OCI-LY7 (cell line): ENCODE data around the gene TMEM250. TPM values are rescaled to one million over a fixed set of nuclear protein-coding genes. Genes with fewer than 3 reads are reported as not detected.

Experiments used
- BruUV-seq: library from RNA; stranded (reverse); fragments of 400-500 nt; replicated peaks from 2 replicates; lab custom pipeline; 2021; lab: Mats Ljungman, UMichigan
- CTCF ChIA-PET: fragments of 300-600 bp; sonication (Branson Sonifier 250); formaldehyde crosslinking; loops from one replicate; lab custom pipeline; 2022; ENCODE audit warnings: antibody characterized with exemption; ENCODE audit not compliant: unreplicated experiment; lab: Charles Lee
- POLR2A ChIA-PET: fragments of 300-600 bp; sonication (Branson Sonifier 250); formaldehyde crosslinking; loops from one replicate; lab custom pipeline; 2022; ENCODE audit warnings: antibody characterized with exemption; lab: Charles Lee
- DNase-seq: peaks from one replicate; pipeline ENCODE4 v3.0.0-alpha.2; 2015; ENCODE audit warnings: low spot score
- H2AFZ ChIP-seq: fragments of 200-600 bp; sonication (generic), shearing (Covaris generic); 2 replicates; pipeline ENCODE4 v1.6.1; 2014; ENCODE audit warnings: mild to moderate bottlenecking, antibody characterized with exemption, low read length, moderate library complexity
- H3K27ac ChIP-seq: fragments of 200-600 bp; sonication (generic); 2 replicates; pipeline ENCODE4 v1.5.1; 2014; ENCODE audit warnings: mixed run types, low read depth, mild to moderate bottlenecking, moderate library complexity, low read length, inconsistent platforms; ENCODE audit not compliant: poor library complexity, severe bottlenecking
- H3K36me3 ChIP-seq: fragments of 200-600 bp; sonication (generic); 2 replicates; pipeline ENCODE4 v1.6.1; 2014; ENCODE audit warnings: mild to moderate bottlenecking, antibody characterized with exemption, low read length, moderate library complexity, mixed read lengths; ENCODE audit not compliant: insufficient read depth
- H3K4me1 ChIP-seq: fragments of 200-600 bp; sonication (generic); 2 replicates; pipeline ENCODE4 v1.5.1; 2014; ENCODE audit warnings: mild to moderate bottlenecking, low read length; ENCODE audit not compliant: insufficient read depth, poor library complexity, severe bottlenecking
- H3K4me2 ChIP-seq: fragments of 200-600 bp; sonication (generic); 2 replicates; pipeline ENCODE4 v1.6.1; 2014; ENCODE audit warnings: mild to moderate bottlenecking, low read length
- H3K4me3 ChIP-seq: fragments of 200-600 bp; sonication (generic); 2 replicates; pipeline ENCODE4 v1.5.1; 2014; ENCODE audit warnings: mild to moderate bottlenecking, low read depth, low read length; ENCODE audit not compliant: poor library complexity, severe bottlenecking
- H3K79me2 ChIP-seq: fragments of 200-600 bp; sonication (generic); 2 replicates; pipeline ENCODE4 v1.6.1; 2016; ENCODE audit warnings: low read depth, mild to moderate bottlenecking, low read length, moderate library complexity, mixed read lengths; ENCODE audit not compliant: insufficient read depth
- H3K9me2 ChIP-seq: fragments of 200-600 bp; sonication (generic); 2 replicates; pipeline ENCODE4 v1.6.1; 2016; ENCODE audit warnings: mild to moderate bottlenecking, low read length, mixed read lengths; ENCODE audit not compliant: insufficient read depth
- H3K9me3 ChIP-seq: fragments of 200-600 bp; sonication (generic); 2 replicates; pipeline ENCODE4 v1.6.1; 2014; ENCODE audit warnings: mild to moderate bottlenecking, mixed run types, low read length, mixed read lengths
- H4K20me1 ChIP-seq: fragments of 200-600 bp; sonication (generic); 2 replicates; pipeline ENCODE4 v1.6.1; 2014; ENCODE audit warnings: mild to moderate bottlenecking, antibody characterized with exemption, low read length, moderate library complexity, mixed read lengths; ENCODE audit not compliant: insufficient read depth
- EZH2phosphoT487 ChIP-seq: fragments of 200-600 bp; sonication (generic); IDR thresholded peaks from 2 replicates; pipeline ENCODE4 v1.6.1; 2018; ENCODE audit warnings: low read depth, borderline replicate concordance, mild to moderate bottlenecking, mixed run types, antibody characterized with exemption, low read length, moderate library complexity, mixed read lengths
- intact Hi-C: fragments of 100-400 bp; cut with micrococcal nuclease; formaldehyde crosslinking; loops from one replicate; pipeline ENCODE4 v1.10.0; 2022; ENCODE audit not compliant: unreplicated experiment
- total RNA-seq, 2 experiments: library from RNA; depleted of rRNA in 1 of 2; stranded (reverse); fragments of >200 nt in 1 of 2; shearing (Covaris generic) in 1 of 2; gene quantifications; 2 replicates each; pipeline ENCODE4 v1.2.3, GENCODE V29; 2014 to 2022
- TF ChIP-seq, protein P1 (sequence below): fragments of 200-600 bp; sonication (generic); conservative IDR thresholded peaks from 2 replicates; pipeline ENCODE4 v1.5.1; 2014; ENCODE audit warnings: mild to moderate bottlenecking, antibody characterized with exemption, low read length, moderate library complexity, mixed read lengths

TMEM250 gene
- total RNA-seq, 2 experiments from 2014 or later, result 51.0 to 53.8 TPM

DNA sequence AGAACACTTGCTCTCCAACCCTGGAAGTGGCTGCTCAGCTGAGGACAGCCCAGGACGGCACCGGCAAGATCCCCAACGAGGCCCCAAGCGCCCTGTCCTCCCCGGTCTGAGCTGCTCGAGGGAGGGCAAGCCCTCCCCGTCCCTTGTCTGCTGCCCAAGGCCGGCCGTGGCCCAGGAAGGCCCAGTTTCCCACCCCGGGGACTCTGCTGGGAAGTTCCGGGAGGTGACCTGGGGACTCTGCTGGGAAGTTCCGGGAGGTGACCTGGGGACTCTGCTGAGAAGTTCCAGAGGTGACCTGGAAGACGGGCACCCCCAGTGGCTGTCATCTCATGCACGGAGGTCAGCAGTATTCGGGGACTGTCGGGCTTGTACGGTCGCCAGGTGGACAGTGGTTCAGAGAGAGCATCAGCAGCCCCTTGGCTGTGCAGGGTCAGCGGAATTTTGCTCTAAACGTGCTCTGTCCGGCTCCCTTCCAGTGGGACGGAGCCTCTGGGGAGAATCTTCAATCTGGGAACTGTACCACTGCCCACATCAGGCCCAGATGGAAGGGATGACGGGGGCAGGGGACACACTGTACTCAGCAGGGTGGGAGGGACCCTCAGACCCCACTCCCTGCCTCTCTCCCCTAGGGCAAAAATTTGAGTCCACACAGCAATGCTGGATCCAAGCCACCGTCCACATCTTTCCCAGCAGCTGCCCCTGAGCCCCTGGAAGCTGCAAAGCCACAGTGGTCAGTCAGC, 30.8 kb downstream of the TMEM250 start:
- Histone ChIP-seq H3K4me3 (no peak overlapping the region), H3K79me2 (no peaks in the 10 kb centered on the region), H3K36me3 (no peaks in the 10 kb centered on the region), H3K9me2 (no peaks in the 10 kb centered on the region), H2AFZ (no peak overlapping the region), H3K27ac (no peak overlapping the region), H3K9me3 (no peaks in the 10 kb centered on the region), H3K4me1 (peaks cover 14% of the 10 kb centered on the region), H4K20me1 (no peaks in the 10 kb centered on the region), H3K4me2 (no peak overlapping the region)
- POLR2A ChIA-PET, result no interaction called here
- DNase-seq, result no peak
- BruUV-seq, result no TSS peak
- CTCF ChIA-PET, result no interaction called here
- intact Hi-C loops, result loop anchor here (2.0 kb wide), 1 partner anchor 31 kb away; the partner anchor contains the start of gene TMEM250
- no peak for TF ChIP-seq EZH2phosphoT487
- TF ChIP-seq, protein P1, sequence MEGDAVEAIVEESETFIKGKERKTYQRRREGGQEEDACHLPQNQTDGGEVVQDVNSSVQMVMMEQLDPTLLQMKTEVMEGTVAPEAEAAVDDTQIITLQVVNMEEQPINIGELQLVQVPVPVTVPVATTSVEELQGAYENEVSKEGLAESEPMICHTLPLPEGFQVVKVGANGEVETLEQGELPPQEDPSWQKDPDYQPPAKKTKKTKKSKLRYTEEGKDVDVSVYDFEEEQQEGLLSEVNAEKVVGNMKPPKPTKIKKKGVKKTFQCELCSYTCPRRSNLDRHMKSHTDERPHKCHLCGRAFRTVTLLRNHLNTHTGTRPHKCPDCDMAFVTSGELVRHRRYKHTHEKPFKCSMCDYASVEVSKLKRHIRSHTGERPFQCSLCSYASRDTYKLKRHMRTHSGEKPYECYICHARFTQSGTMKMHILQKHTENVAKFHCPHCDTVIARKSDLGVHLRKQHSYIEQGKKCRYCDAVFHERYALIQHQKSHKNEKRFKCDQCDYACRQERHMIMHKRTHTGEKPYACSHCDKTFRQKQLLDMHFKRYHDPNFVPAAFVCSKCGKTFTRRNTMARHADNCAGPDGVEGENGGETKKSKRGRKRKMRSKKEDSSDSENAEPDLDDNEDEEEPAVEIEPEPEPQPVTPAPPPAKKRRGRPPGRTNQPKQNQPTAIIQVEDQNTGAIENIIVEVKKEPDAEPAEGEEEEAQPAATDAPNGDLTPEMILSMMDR, result no peak

DNA sequence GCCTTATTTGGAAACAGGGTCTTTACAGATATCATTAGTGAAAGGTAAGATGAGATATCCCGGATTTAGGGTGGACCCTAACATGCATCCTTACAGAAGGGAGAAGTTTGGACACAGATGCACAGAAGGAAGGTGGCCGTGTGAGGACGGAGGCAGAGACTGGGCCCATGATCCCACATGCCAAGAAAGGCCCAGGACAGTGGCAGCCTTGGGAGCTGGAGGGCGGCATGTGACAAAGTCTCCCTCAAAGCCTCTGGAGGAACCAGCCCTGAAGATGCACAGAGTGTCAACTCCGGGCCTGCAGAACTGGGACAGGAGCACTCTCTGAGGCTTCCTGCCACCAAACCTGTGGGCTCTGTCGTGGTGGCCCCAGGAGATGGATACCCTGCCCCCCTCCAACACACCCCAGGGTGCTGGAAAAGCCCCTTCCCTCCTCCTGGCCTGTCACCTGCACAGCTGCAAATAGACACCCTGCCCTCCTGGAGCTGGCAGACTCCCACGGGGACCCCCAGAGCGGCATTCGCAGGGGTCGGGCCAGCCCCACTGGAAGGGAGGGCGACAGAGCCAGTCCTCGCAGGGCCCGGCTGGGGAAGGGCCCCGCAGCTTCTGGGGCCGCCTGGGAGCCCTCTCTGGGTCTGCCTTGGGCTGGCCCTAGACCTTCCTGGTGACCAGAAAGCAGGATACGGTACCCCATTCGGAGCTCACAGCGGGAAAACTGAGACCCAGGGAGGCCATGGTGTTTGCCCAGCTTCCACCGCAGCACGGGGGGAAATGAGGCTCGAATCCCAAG, 31.5 kb downstream of the TMEM250 start:
- POLR2A ChIA-PET, result no interaction called here
- no TSS peak for BruUV-seq
- TF ChIP-seq EZH2phosphoT487, result no peak
- TF ChIP-seq, protein P1, result no peak
- intact Hi-C loops, result no loop called here
- DNase-seq, result no peak
- peaks cover 14% of the 10 kb centered on the region for H3K4me1 ChIP-seq
- no peaks in the 10 kb centered on the region for H3K9me2 ChIP-seq
- no peaks in the 10 kb centered on the region for H4K20me1 ChIP-seq
- H3K4me3 ChIP-seq, result no peak overlapping the region
- H3K9me3 ChIP-seq, result no peaks in the 10 kb centered on the region
- no peak overlapping the region for H3K4me2 ChIP-seq
- no peaks in the 10 kb centered on the region for H3K79me2 ChIP-seq
- H2AFZ ChIP-seq, result no peak overlapping the region
- CTCF ChIA-PET, result no interaction called here
- no peaks in the 10 kb centered on the region for H3K36me3 ChIP-seq
- H3K27ac ChIP-seq, result no peak overlapping the region
